ENCODE results near the gene FGF22.

The FGF22 gene

GRCh38 chr19:645912-646778 is 6.5 kb downstream of the FGF22 start:
- no peak for DNase-seq (ENCODE audit: extremely low read depth, low read depth)
- H3K4me3 ChIP-seq (replicated peaks; ENCODE audit: low read depth, low read length) = no peak overlapping the region
- no peak for TF ChIP-seq CTCF (IDR thresholded peaks at IDR 0.05; ENCODE audit: low read depth, low read length, missing control alignments)

DNA sequence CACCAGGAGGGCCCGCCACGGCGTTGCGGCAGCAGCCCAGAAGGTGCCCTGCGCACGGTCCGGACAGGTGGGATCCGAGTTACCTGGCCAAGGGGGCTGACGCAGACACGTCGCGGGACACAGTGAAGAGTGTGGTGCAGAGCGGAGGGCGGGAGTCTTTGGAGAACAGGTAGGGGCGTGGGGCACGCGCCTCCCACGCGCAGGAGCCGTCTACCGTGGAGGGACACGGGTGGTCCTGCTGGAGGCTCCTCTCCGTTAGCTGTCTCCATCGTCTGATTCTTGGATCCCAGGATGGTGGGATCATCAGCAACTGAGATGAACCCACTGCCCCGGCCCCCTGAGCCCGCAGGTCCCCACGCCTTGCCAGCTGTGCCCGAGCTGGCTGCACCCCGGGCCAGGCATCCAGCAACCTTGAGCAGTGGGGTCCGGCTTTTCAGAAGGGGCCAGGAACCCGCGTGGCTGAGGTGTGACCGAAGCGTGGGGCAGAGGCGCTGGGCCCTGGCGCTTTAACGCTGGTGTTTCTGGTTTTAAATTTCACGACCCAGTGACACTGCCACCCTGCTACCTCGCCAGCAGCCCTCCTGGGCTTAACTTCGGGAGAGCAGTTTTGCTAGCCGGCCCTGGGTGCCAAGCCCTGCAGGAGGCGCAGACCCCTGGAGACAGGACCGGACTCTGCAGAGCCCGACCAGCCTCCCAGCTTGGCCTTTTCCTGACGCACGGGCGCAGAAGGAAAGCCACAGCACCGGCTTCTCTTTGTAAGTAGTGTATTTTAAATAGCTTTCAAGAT is 7.3 kb downstream of the FGF22 start:
- DNase-seq (ENCODE audit: extremely low read depth, low read depth) = no peak
- no peak for TF ChIP-seq CTCF (IDR thresholded peaks at IDR 0.05; ENCODE audit: low read depth, low read length, missing control alignments)
- no peak overlapping the region for H3K4me3 ChIP-seq (replicated peaks; ENCODE audit: low read depth, low read length)

GRCh38 chr19:647566-648284 is 8.0 kb downstream of the FGF22 start:
- H3K4me3 ChIP-seq (replicated peaks; ENCODE audit: low read depth, low read length) = no peak overlapping the region
- no peak for DNase-seq (ENCODE audit: extremely low read depth, low read depth)

DNA sequence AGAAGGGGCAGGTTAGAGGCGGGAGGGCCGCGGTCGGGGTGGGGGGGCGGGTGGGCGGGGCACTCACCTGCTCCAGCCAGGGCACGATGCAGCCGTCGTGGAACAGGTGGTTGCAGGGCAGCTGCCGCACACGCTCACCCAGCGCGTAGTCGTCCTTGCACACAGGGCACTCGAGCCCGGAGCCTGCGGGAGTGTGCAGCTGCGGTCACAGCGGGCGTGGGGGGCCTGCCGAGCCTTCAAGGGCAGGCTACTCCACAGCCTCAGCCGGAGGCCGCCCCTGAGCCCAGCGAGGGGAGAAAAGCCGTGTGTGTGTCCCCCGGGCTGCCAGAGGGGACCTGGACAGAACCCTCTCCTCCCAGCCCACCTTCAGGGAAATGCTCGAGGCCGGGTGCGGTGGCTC is 8.6 kb downstream of the FGF22 start:
- no peak for DNase-seq (ENCODE audit: extremely low read depth, low read depth)
- no peak for TF ChIP-seq CTCF (IDR thresholded peaks at IDR 0.05; ENCODE audit: low read depth, low read length, missing control alignments)
- H3K4me3 ChIP-seq (replicated peaks; ENCODE audit: low read depth, low read length) = no peak overlapping the region

More at GRCh38 chr19:647566-648284, 8.0 kb downstream of the FGF22 start:
- no peak for TF ChIP-seq CTCF (IDR thresholded peaks at IDR 0.05; ENCODE audit: low read depth, low read length, missing control alignments)

DNA sequence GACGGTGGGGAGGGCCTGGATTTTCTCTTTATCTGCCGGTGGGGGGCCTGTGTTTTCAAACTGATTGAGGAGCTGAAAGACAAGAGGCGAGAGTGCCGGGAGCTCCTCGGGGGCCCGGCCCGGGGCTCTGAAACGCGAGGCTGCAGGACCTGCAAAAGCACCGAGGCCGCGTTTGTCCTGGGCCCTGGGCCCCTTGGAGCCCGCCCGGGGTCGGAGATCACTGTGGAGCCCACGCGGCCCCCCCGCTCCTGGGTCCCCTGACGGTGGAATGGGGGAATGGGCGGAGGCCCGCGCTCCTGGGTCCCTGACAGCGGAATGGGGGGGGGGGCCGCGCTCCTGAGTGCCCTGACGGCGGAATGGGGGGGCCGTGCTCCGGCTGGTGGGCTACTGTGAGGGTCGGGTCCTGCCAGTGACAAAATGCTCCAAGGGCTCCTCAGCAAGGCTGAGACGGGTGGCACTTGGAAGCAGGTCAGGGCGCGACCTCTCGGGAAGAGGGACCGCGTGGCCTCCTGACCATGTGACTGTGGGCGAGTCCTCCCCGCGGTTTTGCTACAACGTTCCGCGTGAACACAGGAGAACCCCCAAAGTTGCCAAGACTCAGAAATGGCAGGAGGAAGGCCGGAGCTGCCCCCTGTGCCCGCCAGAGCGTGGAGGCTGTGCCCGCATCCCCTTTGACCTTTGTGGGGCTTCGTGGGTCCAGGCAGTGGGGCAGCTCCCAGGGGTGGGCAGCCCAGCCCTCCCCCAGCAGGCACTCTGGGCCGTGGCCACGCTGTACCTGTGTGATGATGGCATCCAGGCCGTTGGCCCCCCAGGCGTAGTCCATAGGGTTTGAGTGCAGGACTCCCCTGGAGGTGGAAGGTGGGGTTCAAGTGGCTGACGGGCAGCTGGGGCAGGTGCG is 9.5 kb downstream of the FGF22 start:
- no peak for TF ChIP-seq CTCF (IDR thresholded peaks at IDR 0.05; ENCODE audit: low read depth, low read length, missing control alignments)
- DNase-seq (ENCODE audit: extremely low read depth, low read depth) = no peak
- H3K4me3 ChIP-seq (replicated peaks; ENCODE audit: low read depth, low read length) = no peak overlapping the region

- no peak overlapping the region for H3K4me3 ChIP-seq (replicated peaks; ENCODE audit: low read depth, low read length)
- no peak for TF ChIP-seq CTCF (IDR thresholded peaks at IDR 0.05; ENCODE audit: low read depth, low read length, missing control alignments)
- no peak for DNase-seq (ENCODE audit: extremely low read depth, low read depth)
Measured at GRCh38 chr19:650121-650520, 10.4 kb downstream of the FGF22 start.
